ENCODE data around the gene IFI27L2. TPM values are rescaled to one million over a fixed set of nuclear protein-coding genes. Genes with fewer than 3 reads are reported as not detected.

The IFI27L2 gene
- total RNA-seq, 1 experiment from 2014 or later, result 28.6 TPM

DNA sequence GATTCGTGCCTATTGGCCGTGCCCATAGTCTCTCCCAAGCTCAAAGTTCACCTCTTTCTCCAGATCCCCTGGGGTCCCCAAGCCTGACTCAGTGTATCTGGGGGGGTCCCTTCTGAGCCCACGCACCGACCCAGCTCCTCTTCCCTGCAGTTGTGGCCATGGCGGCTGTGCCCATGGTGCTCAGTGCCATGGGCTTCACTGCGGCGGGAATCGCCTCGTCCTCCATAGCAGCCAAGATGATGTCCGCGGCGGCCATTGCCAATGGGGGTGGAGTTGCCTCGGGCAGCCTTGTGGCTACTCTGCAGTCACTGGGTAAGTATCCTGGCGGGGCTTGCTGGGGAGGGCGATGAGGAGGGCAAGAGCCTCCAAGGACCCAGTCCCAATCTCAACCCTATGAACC is 13.8 kb downstream of the IFI27L2 start:
- Histone ChIP-seq H2AFZ (ENCODE audit: low read length) (no peak overlapping the region), H4K8ac (replicated peaks; ENCODE audit: insufficient read length, low read depth, low read length) (no peak overlapping the region), H3T11ph (ENCODE audit: low read length) (no peak overlapping the region), H4K20me1 (ENCODE audit: control insufficient read depth, insufficient read depth, insufficient read length) (no peaks in the 10 kb centered on the region), H3K27me3 (ENCODE audit: insufficient read depth, low read length) (no peaks in the 10 kb centered on the region), H3K9me3 (ENCODE audit: control insufficient read depth, low read depth, low read length) (no peaks in the 10 kb centered on the region), H2BK20ac (ENCODE audit: low read depth, low read length, poor library complexity, severe bottlenecking) (no peak overlapping the region), H3K23ac (ENCODE audit: insufficient read length, low read depth, low read length) (no peak overlapping the region), H3K56ac (ENCODE audit: insufficient read length, low read depth, low read length) (no peak overlapping the region), H3K4me1 (ENCODE audit: insufficient read depth, low read length) (no peaks in the 10 kb centered on the region), H2BK5ac (ENCODE audit: insufficient read length, low read length) (no peak overlapping the region), H3K79me1 (ENCODE audit: insufficient read depth, low read depth, low read length, poor library complexity, severe bottlenecking) (no peaks in the 10 kb centered on the region), H3K14ac (ENCODE audit: insufficient read depth, low read length) (no peak overlapping the region), H2BK15ac (ENCODE audit: low read depth, low read length) (no peak overlapping the region), H3K9ac (ENCODE audit: extremely low read depth, insufficient read length, low read length) (no peak overlapping the region), H3K79me2 (ENCODE audit: insufficient read depth, low read length) (no peaks in the 10 kb centered on the region), H4K91ac (ENCODE audit: insufficient read length, low read depth, low read length) (no peak overlapping the region), H2AK5ac (ENCODE audit: insufficient read length, low read length) (no peak overlapping the region), H3K4ac (ENCODE audit: low read depth, low read length) (no peak overlapping the region), H3K27ac (ENCODE audit: insufficient read length, low read depth, low read length) (no peak overlapping the region), H3K4me2 (ENCODE audit: insufficient read depth, insufficient read length, low read length) (no peak overlapping the region), H4K5ac (ENCODE audit: insufficient read length, low read depth, low read length) (no peak overlapping the region), H2BK120ac (ENCODE audit: low read depth, low read length, poor library complexity, severe bottlenecking) (no peak overlapping the region), H2BK12ac (ENCODE audit: insufficient read length, low read depth, low read length) (no peak overlapping the region), H3K23me2 (ENCODE audit: insufficient read length, low read depth, low read length, poor library complexity, severe bottlenecking) (no peaks in the 10 kb centered on the region), H3K18ac (ENCODE audit: insufficient read length, low read depth, low read length) (no peak overlapping the region)
- Mint-ChIP-seq H3K36me3 (ENCODE audit: insufficient read depth in 1 of 3, low read depth in 3 of 3) (no peaks in the 10 kb centered on the region; a peak in 1 of 7 replicates), H3K27me3 (ENCODE audit: low read depth) (peaks cover 20% of the 10 kb centered on the region), H3K4me1 (peaks cover 5 to 9% of the 10 kb centered on the region in 2 experiments), H3K4me3 (no peak overlapping the region), H3K27ac (no peak overlapping the region), H3K9me3 (peaks cover 2 to 9% of the 10 kb centered on the region in 2 experiments; a peak in 2 of 5 replicates)
- TF ChIP-seq, protein P1, sequence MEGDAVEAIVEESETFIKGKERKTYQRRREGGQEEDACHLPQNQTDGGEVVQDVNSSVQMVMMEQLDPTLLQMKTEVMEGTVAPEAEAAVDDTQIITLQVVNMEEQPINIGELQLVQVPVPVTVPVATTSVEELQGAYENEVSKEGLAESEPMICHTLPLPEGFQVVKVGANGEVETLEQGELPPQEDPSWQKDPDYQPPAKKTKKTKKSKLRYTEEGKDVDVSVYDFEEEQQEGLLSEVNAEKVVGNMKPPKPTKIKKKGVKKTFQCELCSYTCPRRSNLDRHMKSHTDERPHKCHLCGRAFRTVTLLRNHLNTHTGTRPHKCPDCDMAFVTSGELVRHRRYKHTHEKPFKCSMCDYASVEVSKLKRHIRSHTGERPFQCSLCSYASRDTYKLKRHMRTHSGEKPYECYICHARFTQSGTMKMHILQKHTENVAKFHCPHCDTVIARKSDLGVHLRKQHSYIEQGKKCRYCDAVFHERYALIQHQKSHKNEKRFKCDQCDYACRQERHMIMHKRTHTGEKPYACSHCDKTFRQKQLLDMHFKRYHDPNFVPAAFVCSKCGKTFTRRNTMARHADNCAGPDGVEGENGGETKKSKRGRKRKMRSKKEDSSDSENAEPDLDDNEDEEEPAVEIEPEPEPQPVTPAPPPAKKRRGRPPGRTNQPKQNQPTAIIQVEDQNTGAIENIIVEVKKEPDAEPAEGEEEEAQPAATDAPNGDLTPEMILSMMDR (conservative IDR thresholded peaks at IDR 0.05), result no peak
- no CpG with 5 or more reads among the region's 15 CpGs for WGBS (ENCODE audit: extremely low coverage, insufficient read length, low lambda C conversion rate)
- DNase-seq, result no peak
